Left lung (tissue), 10 donors: ENCODE measurements around the gene PLEKHJ1. TPM values are rescaled to one million over a fixed set of nuclear protein-coding genes. Genes with fewer than 3 reads are reported as not detected.

ENCODE experiments used
- ATAC-seq: fragments of 200-7000 bp; cut with Tn5 transposase; one replicate; pipeline ENCODE4 v1.9.1; 2020; ENCODE audit warnings: moderate library complexity
- DNase-seq, 4 donors: peaks; one replicate each; pipeline ENCODE4 v3.0.0-alpha.2; 2013 to 2020
- H3K27ac ChIP-seq, 2 donors: fragments of 200-600 bp; sonication (generic) in 1 of 2; one replicate each; pipeline versions ENCODE4 v1.5.0 to v1.8.0; 2020 to 2021
- H3K27me3 ChIP-seq, 2 donors: fragments of 200-600 bp; sonication (generic) in 1 of 2; one replicate each; pipeline versions ENCODE4 v1.5.0 to v1.8.0; 2020 to 2021
- H3K36me3 ChIP-seq, 2 donors: fragments of 200-600 bp; sonication (generic) in 1 of 2; one replicate each; pipeline versions ENCODE4 v1.5.0 to v1.8.0; 2020 to 2021
- H3K4me1 ChIP-seq, 2 donors: fragments of 200-600 bp; one replicate each; pipeline ENCODE4 v1.8.0; 2021
- H3K4me3 ChIP-seq, 2 donors: fragments of 200-600 bp; sonication (generic) in 1 of 2; one replicate each; pipeline versions ENCODE4 v1.5.0 to v1.8.0; 2020 to 2021; ENCODE audit warnings: mild to moderate bottlenecking in 1 of 2
- H3K9me3 ChIP-seq, 2 donors: fragments of 200-600 bp; sonication (generic) in 1 of 2; one replicate each; pipeline versions ENCODE4 v1.5.0 to v1.8.0; 2020 to 2021
- intact Hi-C, 2 donors: fragments of 100-400 bp; cut with DNase I; formaldehyde crosslinking; loops; one replicate each; pipeline versions ENCODE4 v1.11.2 to v1.14.2; 2022
- polyA plus RNA-seq, 6 donors: library from polyadenylated mRNA; unstranded; fragments of 120-200 nt; gene quantifications; one replicate each; pipeline ENCODE4 v1.2.1, GENCODE V29; 2013; ENCODE audit not compliant: insufficient read length in 6 of 6
- total RNA-seq, 2 donors: library from RNA; stranded (reverse); fragmentation: NEBNext Ultra II Directional; extraction: Animal tissue kit (Norgen Biotek cat#: 25700); gene quantifications; one replicate each; pipeline ENCODE4 v1.2.1, GENCODE V29; 2021
- TF ChIP-seq, protein P1 (sequence below), 2 donors: fragments of 200-600 bp; sonication (generic) in 1 of 2; IDR thresholded peaks; one replicate each; pipeline versions ENCODE4 v1.5.0 to v1.8.0; 2021; ENCODE audit warnings: antibody characterized with exemption in 2 of 2
- donor health status: DM: no; HTN: yes; CAD: no.
- donor health status: DM: no; HTN: no; CAD: no.

PLEKHJ1 gene
- total and polyA plus RNA-seq, 8 donors: 44.0 to 74.4 (median 56.5) TPM

DNA sequence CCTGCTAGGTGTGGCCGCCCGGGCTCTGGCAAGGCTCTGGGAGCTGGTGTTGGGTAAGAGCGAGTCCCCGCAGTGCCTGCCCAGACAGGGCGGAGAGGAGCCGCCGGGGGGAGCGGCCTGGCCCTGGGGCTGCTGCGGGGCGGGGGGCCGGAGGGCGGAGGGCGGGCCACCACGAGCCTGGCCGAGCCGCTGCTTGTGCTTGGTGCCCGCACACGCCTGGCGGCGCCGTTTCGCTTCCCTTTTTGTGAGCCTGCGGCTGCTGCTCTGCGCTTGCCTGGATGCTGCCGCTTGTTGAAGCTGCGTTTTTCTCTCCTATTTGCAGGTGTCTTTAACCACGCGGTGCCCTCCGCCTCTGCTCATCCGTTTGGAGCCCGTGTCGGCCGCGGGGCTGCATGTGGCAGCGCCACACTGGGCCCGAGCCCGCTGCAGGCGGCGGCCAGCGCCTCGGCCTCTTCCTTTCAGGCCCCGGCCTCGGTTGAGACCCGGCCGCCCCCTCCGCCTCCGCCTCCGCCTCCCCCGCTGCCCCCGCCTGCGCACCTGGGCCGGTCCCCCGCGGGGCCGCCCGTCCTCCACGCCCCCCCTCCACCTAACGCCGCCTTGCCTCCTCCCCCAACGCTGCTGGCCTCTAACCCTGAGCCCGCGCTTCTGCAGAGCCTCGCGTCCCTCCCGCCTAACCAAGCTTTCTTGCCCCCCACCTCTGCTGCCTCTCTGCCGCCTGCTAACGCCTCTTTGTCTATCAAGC is 8.5 kb downstream of the PLEKHJ1 start:
- no peaks in the 10 kb centered on the region for H3K4me1 ChIP-seq
- H3K9me3 ChIP-seq: no peaks in the 10 kb centered on the region
- H3K4me3 ChIP-seq: no peak overlapping the region
- no peak overlapping the region for H3K27ac ChIP-seq
- H3K36me3 ChIP-seq: peaks cover 0 to 100% of the 10 kb centered on the region in 2 donors
- ATAC-seq: no peak
- DNase-seq: no peak
- H3K27me3 ChIP-seq: no peaks in the 10 kb centered on the region
- intact Hi-C loops: no loop called here
- TF ChIP-seq, protein P1, sequence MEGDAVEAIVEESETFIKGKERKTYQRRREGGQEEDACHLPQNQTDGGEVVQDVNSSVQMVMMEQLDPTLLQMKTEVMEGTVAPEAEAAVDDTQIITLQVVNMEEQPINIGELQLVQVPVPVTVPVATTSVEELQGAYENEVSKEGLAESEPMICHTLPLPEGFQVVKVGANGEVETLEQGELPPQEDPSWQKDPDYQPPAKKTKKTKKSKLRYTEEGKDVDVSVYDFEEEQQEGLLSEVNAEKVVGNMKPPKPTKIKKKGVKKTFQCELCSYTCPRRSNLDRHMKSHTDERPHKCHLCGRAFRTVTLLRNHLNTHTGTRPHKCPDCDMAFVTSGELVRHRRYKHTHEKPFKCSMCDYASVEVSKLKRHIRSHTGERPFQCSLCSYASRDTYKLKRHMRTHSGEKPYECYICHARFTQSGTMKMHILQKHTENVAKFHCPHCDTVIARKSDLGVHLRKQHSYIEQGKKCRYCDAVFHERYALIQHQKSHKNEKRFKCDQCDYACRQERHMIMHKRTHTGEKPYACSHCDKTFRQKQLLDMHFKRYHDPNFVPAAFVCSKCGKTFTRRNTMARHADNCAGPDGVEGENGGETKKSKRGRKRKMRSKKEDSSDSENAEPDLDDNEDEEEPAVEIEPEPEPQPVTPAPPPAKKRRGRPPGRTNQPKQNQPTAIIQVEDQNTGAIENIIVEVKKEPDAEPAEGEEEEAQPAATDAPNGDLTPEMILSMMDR (IDR thresholded peaks at IDR 0.05): no peak

DNA sequence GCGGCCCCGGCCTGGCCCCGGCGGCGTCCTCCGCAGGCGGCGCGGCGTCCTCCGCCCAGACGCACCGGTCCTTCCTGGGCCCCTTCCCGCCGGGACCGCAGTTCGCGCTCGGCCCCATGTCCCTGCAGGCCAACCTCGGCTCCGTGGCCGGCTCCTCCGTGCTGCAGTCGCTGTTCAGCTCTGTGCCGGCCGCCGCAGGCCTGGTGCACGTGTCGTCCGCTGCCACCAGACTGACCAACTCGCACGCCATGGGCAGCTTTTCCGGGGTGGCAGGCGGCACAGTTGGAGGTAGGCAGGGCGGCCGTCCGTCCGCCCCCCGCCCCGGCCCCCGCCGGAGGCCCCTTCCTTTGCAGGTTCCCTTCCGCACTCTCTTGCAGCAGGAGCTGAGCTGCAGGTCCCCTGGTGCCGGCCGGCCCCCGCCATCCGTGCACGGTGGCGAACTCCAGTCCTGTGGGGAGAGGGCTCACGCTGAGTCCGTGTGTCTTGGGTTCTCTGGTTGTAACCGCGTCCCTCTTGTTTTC is 9.2 kb downstream of the PLEKHJ1 start:
- Histone ChIP-seq H3K4me1 (no peaks in the 10 kb centered on the region), H3K27me3 (no peaks in the 10 kb centered on the region), H3K4me3 (no peak overlapping the region), H3K36me3 (peaks cover 0 to 100% of the 10 kb centered on the region in 2 donors), H3K27ac (no peak overlapping the region), H3K9me3 (no peaks in the 10 kb centered on the region)
- DNase-seq (no peak), ATAC-seq (no peak)
- intact Hi-C loops: no loop called here
- TF ChIP-seq, protein P1 (IDR thresholded peaks at IDR 0.05): no peak

DNA sequence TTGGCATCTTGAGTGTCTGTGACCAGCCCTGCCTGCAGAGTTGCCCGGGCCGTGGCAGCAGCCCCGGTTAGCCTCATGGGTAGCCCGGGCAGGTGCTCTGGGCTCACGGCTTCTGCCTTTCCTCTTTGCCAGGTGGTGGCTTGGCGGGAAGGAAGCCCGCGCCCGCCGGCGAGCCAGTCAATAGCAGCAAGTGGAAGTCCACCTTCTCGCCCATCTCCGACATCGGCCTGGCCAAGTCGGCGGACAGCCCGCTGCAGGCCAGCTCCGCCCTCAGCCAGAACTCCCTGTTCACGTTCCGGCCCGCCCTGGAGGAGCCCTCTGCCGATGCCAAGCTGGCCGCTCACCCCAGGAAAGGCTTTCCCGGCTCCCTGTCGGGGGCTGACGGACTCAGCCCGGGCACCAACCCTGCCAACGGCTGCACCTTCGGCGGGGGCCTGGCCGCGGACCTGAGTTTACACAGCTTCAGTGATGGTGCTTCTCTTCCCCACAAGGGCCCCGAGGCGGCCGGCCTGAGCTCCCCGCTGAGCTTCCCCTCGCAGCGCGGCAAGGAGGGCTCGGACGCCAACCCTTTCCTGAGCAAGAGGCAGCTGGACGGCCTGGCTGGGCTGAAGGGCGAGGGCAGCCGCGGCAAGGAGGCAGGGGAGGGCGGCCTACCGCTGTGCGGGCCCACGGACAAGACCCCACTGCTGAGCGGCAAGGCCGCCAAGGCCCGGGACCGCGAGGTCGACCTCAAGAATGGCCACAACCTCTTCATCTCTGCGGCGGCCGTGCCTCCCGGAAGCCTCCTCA is 9.9 kb downstream of the PLEKHJ1 start:
- H3K9me3 ChIP-seq: no peaks in the 10 kb centered on the region
- intact Hi-C loops: no loop called here
- ATAC-seq (no peak), DNase-seq (no peak)
- TF ChIP-seq, protein P1 (IDR thresholded peaks at IDR 0.05): no peak
- no peak overlapping the region for H3K4me3 ChIP-seq
- H3K36me3 ChIP-seq: peaks cover 0 to 100% of the 10 kb centered on the region in 2 donors
- no peaks in the 10 kb centered on the region for H3K4me1 ChIP-seq
- H3K27me3 ChIP-seq: no peaks in the 10 kb centered on the region
- no peak overlapping the region for H3K27ac ChIP-seq

DNA sequence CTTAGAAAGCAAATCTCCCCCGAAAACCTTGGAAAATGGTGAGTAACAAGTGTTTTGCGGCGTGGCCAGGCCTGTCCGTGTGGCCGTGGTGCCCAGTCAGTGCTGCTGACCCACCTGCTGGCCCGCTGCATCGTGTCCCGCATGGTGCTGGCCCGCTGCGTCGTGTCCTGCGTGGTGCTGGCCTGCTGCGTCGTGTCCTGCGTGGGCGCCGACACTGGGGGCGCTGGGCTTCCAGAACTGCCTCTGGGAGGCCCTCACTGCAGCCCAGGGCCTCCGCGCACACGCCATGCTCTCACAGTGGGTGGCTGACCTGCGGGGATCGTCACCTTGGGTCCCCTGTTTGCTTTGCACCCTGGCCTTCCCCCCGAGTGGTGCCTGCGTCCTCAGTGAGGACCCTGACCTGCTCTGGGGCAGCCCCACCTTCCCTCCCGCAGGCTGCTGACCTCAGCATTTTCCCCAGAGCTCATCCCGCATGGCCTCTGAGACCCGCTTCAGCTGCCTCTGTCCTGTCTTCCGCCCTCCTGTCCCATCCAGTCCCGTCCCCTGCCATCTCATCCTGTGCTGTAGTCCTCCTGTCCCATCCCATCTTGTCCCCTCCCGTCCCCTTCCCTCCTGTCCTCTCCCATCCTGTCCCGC is 10.6 kb downstream of the PLEKHJ1 start:
- Histone ChIP-seq H3K36me3 (peaks cover 0 to 100% of the 10 kb centered on the region in 2 donors), H3K27ac (no peak overlapping the region), H3K27me3 (no peaks in the 10 kb centered on the region), H3K9me3 (no peaks in the 10 kb centered on the region), H3K4me3 (no peak overlapping the region), H3K4me1 (no peaks in the 10 kb centered on the region)
- no peak for ATAC-seq
- intact Hi-C loops: no loop called here
- DNase-seq: no peak
- TF ChIP-seq, protein P1 (IDR thresholded peaks at IDR 0.05): no peak
